Heart right ventricle (tissue), 16 donors: Measurements from ENCODE around the gene TTF2. TPM values are rescaled to one million over a fixed set of nuclear protein-coding genes. Genes with fewer than 3 reads are reported as not detected.

ENCODE experiments used
- ATAC-seq, 8 donors: fragments of 200-7000 bp; cut with Tn5 transposase; one replicate each; pipeline ENCODE4 v1.9.1; 2020; ENCODE audit warnings: mild to moderate bottlenecking in 8 of 8, moderate library complexity in 8 of 8, moderate number of reproducible peaks in 1 of 8
- DNase-seq, 2 donors: peaks; one replicate each; pipeline ENCODE4 v3.0.0-alpha.2; 2020
- H3K27ac ChIP-seq, 10 donors: fragments of 200-600 bp; sonication (generic) in 2 of 10; one replicate each; pipeline versions ENCODE4 v1.5.0 to v1.8.0; 2020 to 2022; ENCODE audit warnings: mild to moderate bottlenecking in 3 of 10
- H3K27me3 ChIP-seq, 7 donors: fragments of 200-600 bp; one replicate each; pipeline ENCODE4 v1.8.0; 2021 to 2022; ENCODE audit warnings: mild to moderate bottlenecking in 2 of 7
- H3K36me3 ChIP-seq, 9 donors: fragments of 200-600 bp; sonication (generic) in 1 of 9; one replicate each; pipeline versions ENCODE4 v1.5.0 to v1.8.0; 2020 to 2022; ENCODE audit warnings: mild to moderate bottlenecking in 2 of 9
- H3K4me1 ChIP-seq, 9 donors: fragments of 200-600 bp; sonication (generic) in 1 of 9; one replicate each; pipeline versions ENCODE4 v1.5.0 to v1.8.0; 2020 to 2022; ENCODE audit warnings: mild to moderate bottlenecking in 4 of 9
- H3K4me3 ChIP-seq, 10 donors: fragments of 200-600 bp; sonication (generic) in 2 of 10; one replicate each; pipeline versions ENCODE4 v1.5.0 to v1.8.0; 2020 to 2022; ENCODE audit warnings: mild to moderate bottlenecking in 7 of 10, moderate library complexity in 2 of 10
- H3K9me3 ChIP-seq, 11 donors: fragments of 200-600 bp in 10 of 11; sonication (generic) in 2 of 11; one replicate each; pipeline versions ENCODE4 v1.5.0 to v1.8.0; 2013 to 2022; ENCODE audit warnings: mild to moderate bottlenecking in 2 of 11, control low read depth in 1 of 11, moderate library complexity in 1 of 11
- WGBS, 2 donors: extraction: QIAGEN DNeasy Blood & Tissue Kit; methylation state at CpG; one replicate each; pipeline ENCODE4 v1.1.7; 2013; ENCODE audit warnings: inconsistent platforms in 1 of 2; 5-methylcytosine and 5-hydroxymethylcytosine counted together
- intact Hi-C, 10 donors: fragments of 100-400 bp; cut with DNase I; formaldehyde crosslinking; loops; one replicate each; pipeline versions ENCODE4 v1.11.1 to v1.14.2; 2022
- polyA plus RNA-seq, 2 donors: library from polyadenylated mRNA; stranded (reverse); fragments of 200-250 nt; gene quantifications; one replicate each; pipeline ENCODE4 v1.2.3, GENCODE V29; 2013
- total RNA-seq, 10 donors: library from RNA; stranded (reverse); fragmentation: NEBNext Ultra II Directional in 3 of 10; extraction: Animal tissue kit (Norgen Biotek cat#: 25700) in 3 of 10; gene quantifications; one replicate each; pipeline versions ENCODE4 v1.2.1 to v1.2.4, GENCODE V29; 2021 to 2023
- TF ChIP-seq, protein P1 (sequence below), 9 donors: fragments of 200-600 bp; sonication (generic) in 2 of 9; IDR thresholded peaks; one replicate each; pipeline versions ENCODE4 v1.5.0 to v1.8.0; 2021 to 2022; ENCODE audit warnings: antibody characterized with exemption in 9 of 9, mild to moderate bottlenecking in 5 of 9, moderate library complexity in 1 of 9
- donor health status: Arrhythmogenic right ventricular cardiomyopathy.
- donor health status: ischemic (EF 13 %, LVEDD 7.1; RV severe dilation, severe dysfunction).
- donor health status: healthy with polysubstance abuse.
- donor health status: DM: no; HTN: yes; CAD: no.
- donor health status: DM: no; HTN: no; CAD: no.
- donor health status: ischemic (EF 25% LVEDD 6.9; RV normal size, moderate dysfunction).
- donor health status: ischemic (EF 25% LVEDD 5.7; RV mildly dilated, moderate dysfunction).
- donor health status: healthy.
- donor health status: DM: yes; HTN: yes; CAD: no.
- donor health status: Ischemic cardiomyopathy.
- donor health status: ischemic (EF 35%, LVEDD 5.7; RV mildly dilated, moderate dysfunction).
- donor health status: nonischemic (EF 11% LVEDD 7.7; RV severe dilation, severe dysfunction).
- donor health status: DM: yes; HTN: yes; CAD: no.
- donor health status: PGD.
- donor health status: ischemic (EF 29% LVEDD 5.4; RV normal size, mild dysfunction).
- donor health status: nonischemic (EF 23%, LVEDD 6.1; RV moderate dilation, normal function).

TTF2 gene
- total and polyA plus RNA-seq, 12 donors = 2.0 to 19.0 (median 9.5) TPM

GRCh38 chr1:117142200-117142599, 82.1 kb downstream of the TTF2 start:
- H3K27ac ChIP-seq = no peak overlapping the region
- ATAC-seq = no peak
- H3K4me3 ChIP-seq = no peak overlapping the region
- no peak for DNase-seq
- 74 to 78% methylated on average over 2 of the region's 2 CpGs for WGBS, 2 donors
- no peaks in the 10 kb centered on the region for H3K36me3 ChIP-seq
- intact Hi-C loops = no loop called here
- TF ChIP-seq, protein P1, sequence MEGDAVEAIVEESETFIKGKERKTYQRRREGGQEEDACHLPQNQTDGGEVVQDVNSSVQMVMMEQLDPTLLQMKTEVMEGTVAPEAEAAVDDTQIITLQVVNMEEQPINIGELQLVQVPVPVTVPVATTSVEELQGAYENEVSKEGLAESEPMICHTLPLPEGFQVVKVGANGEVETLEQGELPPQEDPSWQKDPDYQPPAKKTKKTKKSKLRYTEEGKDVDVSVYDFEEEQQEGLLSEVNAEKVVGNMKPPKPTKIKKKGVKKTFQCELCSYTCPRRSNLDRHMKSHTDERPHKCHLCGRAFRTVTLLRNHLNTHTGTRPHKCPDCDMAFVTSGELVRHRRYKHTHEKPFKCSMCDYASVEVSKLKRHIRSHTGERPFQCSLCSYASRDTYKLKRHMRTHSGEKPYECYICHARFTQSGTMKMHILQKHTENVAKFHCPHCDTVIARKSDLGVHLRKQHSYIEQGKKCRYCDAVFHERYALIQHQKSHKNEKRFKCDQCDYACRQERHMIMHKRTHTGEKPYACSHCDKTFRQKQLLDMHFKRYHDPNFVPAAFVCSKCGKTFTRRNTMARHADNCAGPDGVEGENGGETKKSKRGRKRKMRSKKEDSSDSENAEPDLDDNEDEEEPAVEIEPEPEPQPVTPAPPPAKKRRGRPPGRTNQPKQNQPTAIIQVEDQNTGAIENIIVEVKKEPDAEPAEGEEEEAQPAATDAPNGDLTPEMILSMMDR (IDR thresholded peaks at IDR 0.05) = no peak
- H3K4me1 ChIP-seq = peaks cover 0 to 16% (median 0%) of the 10 kb centered on the region in 9 donors
- H3K9me3 ChIP-seq = no peaks in the 10 kb centered on the region
- no peaks in the 10 kb centered on the region for H3K27me3 ChIP-seq

- ATAC-seq (no peak), DNase-seq (no peak)
- Histone ChIP-seq H3K27me3 (no peaks in the 10 kb centered on the region), H3K4me1 (peaks cover 0 to 24% (median 0%) of the 10 kb centered on the region in 9 donors), H3K27ac (no peak overlapping the region), H3K9me3 (no peaks in the 10 kb centered on the region), H3K36me3 (no peaks in the 10 kb centered on the region), H3K4me3 (no peak overlapping the region)
- intact Hi-C loops = no loop called here
- TF ChIP-seq, protein P1 (IDR thresholded peaks at IDR 0.05) = no peak
Measured at GRCh38 chr1:117143172-117143571, 83.0 kb downstream of the TTF2 start.

GRCh38 chr1:117143871-117144270, 83.7 kb downstream of the TTF2 start:
- no peak overlapping the region for H3K27ac ChIP-seq
- no peaks in the 10 kb centered on the region for H3K9me3 ChIP-seq
- peaks cover 0 to 31% (median 0%) of the 10 kb centered on the region in 9 donors for H3K4me1 ChIP-seq
- DNase-seq (no peak), ATAC-seq (peak in 1 of 8 donors; percentile 45)
- TF ChIP-seq, protein P1 (IDR thresholded peaks at IDR 0.05) = no peak
- H3K4me3 ChIP-seq = no peak overlapping the region
- H3K27me3 ChIP-seq = no peaks in the 10 kb centered on the region
- intact Hi-C loops = no loop called here
- 65 to 76% methylated on average over 3 of the region's 3 CpGs for WGBS, 2 donors
- H3K36me3 ChIP-seq = no peaks in the 10 kb centered on the region

GRCh38 chr1:117146072-117146471, 85.9 kb downstream of the TTF2 start:
- Histone ChIP-seq H3K4me3 (no peak overlapping the region), H3K27me3 (no peaks in the 10 kb centered on the region)
- WGBS, 2 donors = 85 to 91% methylated on average over 2 of the region's 2 CpGs

More at GRCh38 chr1:117146072-117146471, 85.9 kb downstream of the TTF2 start:
- TF ChIP-seq, protein P1 (IDR thresholded peaks at IDR 0.05) = no peak
- peaks cover 0 to under 1% (median 0%) of the 10 kb centered on the region in 11 donors for H3K9me3 ChIP-seq
- peaks cover 0 to 34% (median 0%) of the 10 kb centered on the region in 9 donors for H3K4me1 ChIP-seq
- H3K27ac ChIP-seq = peak overlapping the region in 1 of 10 donors; percentile 29
- ATAC-seq (no peak), DNase-seq (no peak)
- H3K36me3 ChIP-seq = no peaks in the 10 kb centered on the region
- intact Hi-C loops = no loop called here
